ENCODE results near the gene HBE1. TPM values are rescaled to one million over a fixed set of nuclear protein-coding genes. Genes with fewer than 3 reads are reported as not detected.

Gene HBE1
- total and polyA plus RNA-seq, 10 of the 15 experiments (the other 5 are each of a cell fraction or from before 2014, with no cell fraction given) = 0.13 to 2.7 (median 0.62) TPM; not detected in 5

- BruUV-seq (replicated peaks) = no TSS peak
- H4K20me1 ChIP-seq (ENCODE audit: control insufficient read depth, insufficient read depth) = no peaks in the 10 kb centered on the region
- intact Hi-C loops (cut with micrococcal nuclease; ENCODE audit: unreplicated experiment) (no loop called here), in situ Hi-C loops (cut with MboI) (no loop called here)
- H3K9ac ChIP-seq (ENCODE audit: control insufficient read depth, insufficient read depth, low read length) = no peak overlapping the region
- 13% methylated on average over 2 of the region's 2 CpGs for WGBS (ENCODE audit: insufficient coverage, insufficient replicate concordance, low lambda C conversion rate, missing lambda C conversion rate)
- H3K4me1 ChIP-seq (ENCODE audit: control insufficient read depth, insufficient read depth, low read length) = no peaks in the 10 kb centered on the region
- FAIRE-seq (no peak), ATAC-seq (no peak), DNase-seq (ENCODE audit: low read depth, low spot score) (no peak)
- H2AFZ ChIP-seq (ENCODE audit: control insufficient read depth, low read depth, low read length) = no peak overlapping the region
- ChIA-PET RAD21 (ENCODE audit: unreplicated experiment) (no interaction called here), POLR2A (no interaction called here), SMC1A (ENCODE audit: uncharacterized antibody, unreplicated experiment) (no interaction called here), CTCF (no interaction called here)
- no peaks in the 10 kb centered on the region for H3K79me2 ChIP-seq (ENCODE audit: control insufficient read depth, insufficient read depth, low read length)
- no peak overlapping the region for H3K4me2 ChIP-seq (ENCODE audit: control insufficient read depth, insufficient read depth)
- H3K27me3 ChIP-seq (replicated peaks in 1 of 2; ENCODE audit: control insufficient read depth in 2 of 2, insufficient read depth in 2 of 2, low read length in 1 of 2) = peaks cover 0 to 2% of the 10 kb centered on the region in 2 experiments; a peak in 2 of 4 replicates
- H3K4me3 ChIP-seq = no peak overlapping the region
- H3K36me3 ChIP-seq (ENCODE audit: control insufficient read depth in 2 of 2, insufficient read depth in 2 of 2, low read length in 1 of 2) = no peaks in the 10 kb centered on the region
- no peak for TF ChIP-seq TAF1 (IDR thresholded peaks at IDR 0.05; ENCODE audit: borderline replicate concordance, low read depth, low read length)
- TF ChIP-seq RBBP5 (conservative IDR thresholded peaks at IDR 0.05) = no peak
- no peak for TF ChIP-seq PKNOX1 (IDR thresholded peaks at IDR 0.05)
- TF ChIP-seq CHD1 (IDR thresholded peaks at IDR 0.05; ENCODE audit: low read depth, low read length) = no peak
- no peak for TF ChIP-seq POU2F2 (IDR thresholded peaks at IDR 0.05; ENCODE audit: borderline replicate concordance, low read depth, low read length)
- no peak for TF ChIP-seq REST (IDR thresholded peaks at IDR 0.05; ENCODE audit: low read depth, low read length)
- H3K9me3 ChIP-seq (replicated peaks; ENCODE audit: control insufficient read depth, insufficient read depth, low read length) = no peaks in the 10 kb centered on the region
- H3K27ac ChIP-seq (ENCODE audit: control insufficient read depth, insufficient read depth) = no peak overlapping the region
These were observed 24.6 kb downstream of the HBE1 start for GRCh38 chr11:5245155-5245554.
